OCI-M2 (cell line): Measurements from ENCODE around the gene CYLC1.

Experiments used
- DNase-seq: peaks from one replicate; lab custom pipeline; 2025; ENCODE audit not compliant: unreplicated experiment; lab: John Stamatoyannopoulos, UW

CYLC1 gene, protein sequence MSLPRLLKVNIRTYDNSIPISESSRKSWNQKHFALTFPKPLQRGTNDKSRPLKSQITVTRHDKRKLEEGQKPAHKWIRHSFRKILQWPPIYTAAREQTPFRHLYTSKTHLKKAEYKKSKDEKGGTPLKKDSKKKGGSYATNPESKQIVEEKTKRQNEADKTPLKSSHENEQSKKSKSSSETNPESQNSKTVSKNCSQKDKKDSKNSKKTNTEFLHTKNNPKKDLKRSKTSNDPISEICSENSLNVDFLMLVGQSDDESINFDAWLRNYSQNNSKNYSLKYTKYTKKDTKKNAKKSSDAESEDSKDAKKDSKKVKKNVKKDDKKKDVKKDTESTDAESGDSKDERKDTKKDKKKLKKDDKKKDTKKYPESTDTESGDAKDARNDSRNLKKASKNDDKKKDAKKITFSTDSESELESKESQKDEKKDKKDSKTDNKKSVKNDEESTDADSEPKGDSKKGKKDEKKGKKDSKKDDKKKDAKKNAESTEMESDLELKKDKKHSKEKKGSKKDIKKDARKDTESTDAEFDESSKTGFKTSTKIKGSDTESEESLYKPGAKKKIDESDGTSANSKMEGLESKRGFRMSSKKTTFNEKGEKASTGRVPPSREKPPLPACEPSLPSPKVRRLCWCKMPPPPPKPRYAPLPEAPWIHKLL

GRCh38 chrX:83860846-83861245 is at the start of gene CYLC1:
TSS of gene CYLC1 (plus strand) at chrX:83861146. CDS start at chrX:83861183, 37 bp downstream.
- no peak for DNase-seq

- no peak for DNase-seq
Observed at GRCh38 chrX:83819304-83819703, 41.6 kb upstream of the CYLC1 start.

GRCh38 chrX:83829874-83830273 is 31.1 kb upstream of the CYLC1 start:
- DNase-seq: no peak

DNA sequence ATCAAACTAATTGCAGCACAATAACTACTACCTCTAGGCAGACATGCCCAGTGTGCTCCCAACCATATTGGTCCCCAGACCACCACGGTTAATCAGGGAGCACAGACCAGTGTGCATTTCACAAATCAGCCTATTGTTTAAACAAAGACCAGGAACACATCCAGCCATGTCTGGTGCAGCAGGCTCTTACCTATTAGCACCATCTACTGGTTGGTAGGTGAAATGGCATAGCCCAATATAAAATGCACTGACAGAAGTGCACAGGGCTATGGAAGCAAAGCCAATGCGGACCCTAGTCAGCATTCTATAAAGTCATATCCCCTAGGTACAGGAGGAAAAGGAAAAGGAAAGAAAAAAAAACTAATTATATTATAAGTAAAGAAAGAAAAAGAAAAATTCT is 15.5 kb upstream of the CYLC1 start:
- no peak for DNase-seq

- no peak for DNase-seq
Observed at GRCh38 chrX:83847339-83847738, 13.6 kb upstream of the CYLC1 start.

DNA sequence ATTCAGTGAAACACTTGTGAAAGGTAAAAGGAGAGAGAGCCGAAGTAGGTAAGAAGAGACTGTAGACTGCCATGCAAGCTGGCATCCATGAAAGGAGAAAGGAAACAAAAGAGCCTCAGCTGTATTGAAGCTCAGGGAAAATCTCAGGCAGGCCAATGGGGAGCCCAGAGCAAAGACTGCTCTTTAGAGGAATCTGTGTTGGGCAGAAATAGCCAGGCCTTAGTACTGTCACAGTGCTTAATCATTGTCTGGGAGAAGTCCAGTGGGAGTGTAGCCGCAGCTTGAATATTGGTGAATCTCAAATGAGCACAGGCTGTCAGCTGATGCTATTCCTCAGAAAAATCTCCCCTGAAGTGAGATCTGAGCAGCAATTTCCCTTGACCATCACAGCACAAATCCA is 27.6 kb downstream of the CYLC1 start:
- no peak for DNase-seq

DNA sequence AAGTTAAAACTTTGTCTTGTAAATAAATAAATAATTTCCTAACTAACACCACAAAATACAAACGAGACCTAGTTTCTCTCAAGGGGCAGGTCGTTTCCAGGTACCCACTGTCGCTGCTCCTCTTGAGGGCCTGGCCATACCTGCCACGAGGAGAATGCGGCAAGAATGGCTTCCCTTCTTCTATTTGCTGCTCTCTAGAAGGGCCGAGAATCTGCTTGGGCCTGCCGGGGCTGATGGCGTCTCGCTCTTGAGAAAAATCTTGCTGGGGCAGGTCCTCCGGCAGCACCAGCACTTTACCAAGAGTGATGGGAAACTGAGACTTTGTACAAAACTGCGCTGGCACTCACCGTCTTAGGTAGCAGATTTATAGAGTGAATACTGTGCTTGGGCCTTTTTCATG is 31.5 kb downstream of the CYLC1 start:
- DNase-seq: no peak

GRCh38 chrX:83906921-83907320 is 46.0 kb downstream of the CYLC1 start:
- no peak for DNase-seq

- no peak for DNase-seq
Observed at GRCh38 chrX:83916525-83916924, 55.6 kb downstream of the CYLC1 start.

DNA sequence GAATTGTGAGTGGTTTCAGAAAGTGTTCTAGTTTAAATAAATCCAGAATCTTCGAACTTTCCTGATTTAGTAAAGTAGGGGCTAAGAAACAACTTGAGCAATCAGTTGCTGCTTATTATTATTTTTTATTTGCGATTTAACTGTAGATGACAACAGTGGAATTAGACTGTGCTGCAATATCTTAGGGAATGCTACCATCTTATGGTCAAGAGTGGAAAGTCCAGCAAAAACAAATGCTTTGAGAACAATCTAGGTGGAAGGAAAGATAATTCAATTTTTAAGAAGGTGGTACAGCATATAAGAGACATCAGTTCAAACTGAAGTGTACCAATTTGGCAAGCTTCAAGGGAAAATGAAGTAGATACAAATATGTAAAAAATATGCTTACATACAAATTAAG is 73.3 kb downstream of the CYLC1 start:
- DNase-seq: no peak
